HG02973 (cell line): ENCODE results near the gene MBIP.
A peak's percentile ranks its signal among the peaks of the same experiment; 100 is the strongest.
"Not testable (repeated sequence)": the region's sequence is repeated elsewhere in the genome, so short reads cannot be mapped to it uniquely, and the experiment has no call there.

Experiments
- ATAC-seq: cut with Tn5 transposase; IDR thresholded peaks from one replicate; pipeline ENCODE4 v1.9.1; 2021; ENCODE audit warnings: moderate library complexity; ENCODE audit not compliant: unreplicated experiment

MBIP gene, protein sequence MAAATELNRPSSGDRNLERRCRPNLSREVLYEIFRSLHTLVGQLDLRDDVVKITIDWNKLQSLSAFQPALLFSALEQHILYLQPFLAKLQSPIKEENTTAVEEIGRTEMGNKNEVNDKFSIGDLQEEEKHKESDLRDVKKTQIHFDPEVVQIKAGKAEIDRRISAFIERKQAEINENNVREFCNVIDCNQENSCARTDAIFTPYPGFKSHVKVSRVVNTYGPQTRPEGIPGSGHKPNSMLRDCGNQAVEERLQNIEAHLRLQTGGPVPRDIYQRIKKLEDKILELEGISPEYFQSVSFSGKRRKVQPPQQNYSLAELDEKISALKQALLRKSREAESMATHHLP

GRCh38 chr14:36320200-36320896 lies at the start of gene MBIP:
TSS of gene MBIP (minus strand) at chr14:36320637. CDS start at chr14:36320588, 49 bp downstream.
- ATAC-seq: peak; percentile 98

DNA sequence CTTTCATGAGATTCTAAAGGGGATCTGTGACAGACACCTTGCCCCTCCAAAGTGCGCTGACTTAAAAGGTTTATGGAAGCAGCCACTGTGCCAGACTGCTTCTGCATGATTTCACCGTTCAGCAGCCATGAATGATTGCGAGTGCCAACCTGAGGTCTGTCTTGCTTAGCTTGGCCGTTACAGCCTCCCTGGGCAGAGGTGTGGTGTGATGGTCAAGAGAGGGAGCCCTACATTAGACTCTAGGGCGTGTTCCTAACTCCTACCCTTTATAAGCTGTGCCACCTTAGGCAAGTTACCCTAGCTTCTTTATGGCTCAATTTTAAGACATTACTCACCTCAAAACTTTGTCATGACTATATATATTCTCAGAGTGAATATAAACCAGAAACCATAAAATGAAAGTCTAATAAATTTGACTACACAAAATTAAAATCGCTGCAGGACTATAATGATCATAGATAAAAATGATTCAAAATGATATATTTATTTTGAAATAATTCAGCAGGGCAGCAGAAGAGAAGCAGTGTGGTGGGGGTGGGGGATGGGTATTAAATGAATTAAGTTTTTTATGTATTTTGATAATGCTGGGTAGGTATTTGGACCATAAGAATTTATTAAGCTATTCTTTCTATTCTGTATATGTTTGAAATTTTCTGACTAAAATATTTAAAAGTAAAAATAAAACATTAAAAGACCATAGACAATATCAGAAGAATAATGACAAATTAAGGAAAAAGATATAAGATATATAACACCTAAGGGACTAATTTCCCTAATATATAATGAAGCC lies 47.7 kb upstream of the MBIP start:
- ATAC-seq: no peak

- ATAC-seq: no peak
Observed at GRCh38 chr14:36365766-36366165, 45.3 kb upstream of the MBIP start.

DNA sequence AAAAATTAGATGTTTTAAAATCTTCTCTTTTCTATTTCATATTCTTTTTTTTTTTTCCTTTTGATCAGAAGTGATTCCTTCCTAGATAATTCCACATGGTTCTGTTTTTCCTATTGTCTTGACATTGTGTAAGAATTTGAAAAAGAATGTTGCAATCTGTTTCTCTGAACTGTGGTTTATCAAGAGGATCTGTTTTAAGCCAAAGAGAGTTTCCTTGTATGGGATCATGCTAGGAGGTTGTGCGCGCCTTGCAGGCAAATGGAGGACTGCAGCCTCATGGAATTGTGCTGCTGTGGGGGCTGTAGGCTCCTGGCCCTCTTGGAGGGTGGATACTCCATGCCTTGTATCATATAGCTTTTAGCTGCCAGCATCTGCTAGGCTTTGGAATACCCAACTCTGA lies 43.3 kb upstream of the MBIP start:
- no peak for ATAC-seq

DNA sequence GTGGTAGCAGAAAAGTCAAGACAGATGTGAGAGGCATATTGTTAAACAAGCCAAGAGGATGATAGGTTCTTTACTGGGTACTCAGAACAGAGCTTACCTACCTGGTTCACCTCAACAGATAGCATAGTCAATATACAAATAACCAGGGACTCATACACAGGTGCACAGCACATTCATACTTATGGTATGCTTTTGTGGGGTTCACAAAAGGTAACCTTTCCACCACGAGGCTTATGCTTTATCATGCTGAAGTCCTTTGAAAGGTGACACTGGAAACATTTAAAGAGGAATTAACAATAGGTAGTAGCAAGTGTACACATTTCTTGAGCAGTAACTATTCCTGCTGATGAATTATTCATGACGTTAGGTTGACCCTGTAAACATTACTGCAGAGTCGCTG lies 42.2 kb upstream of the MBIP start:
- no peak for ATAC-seq

DNA sequence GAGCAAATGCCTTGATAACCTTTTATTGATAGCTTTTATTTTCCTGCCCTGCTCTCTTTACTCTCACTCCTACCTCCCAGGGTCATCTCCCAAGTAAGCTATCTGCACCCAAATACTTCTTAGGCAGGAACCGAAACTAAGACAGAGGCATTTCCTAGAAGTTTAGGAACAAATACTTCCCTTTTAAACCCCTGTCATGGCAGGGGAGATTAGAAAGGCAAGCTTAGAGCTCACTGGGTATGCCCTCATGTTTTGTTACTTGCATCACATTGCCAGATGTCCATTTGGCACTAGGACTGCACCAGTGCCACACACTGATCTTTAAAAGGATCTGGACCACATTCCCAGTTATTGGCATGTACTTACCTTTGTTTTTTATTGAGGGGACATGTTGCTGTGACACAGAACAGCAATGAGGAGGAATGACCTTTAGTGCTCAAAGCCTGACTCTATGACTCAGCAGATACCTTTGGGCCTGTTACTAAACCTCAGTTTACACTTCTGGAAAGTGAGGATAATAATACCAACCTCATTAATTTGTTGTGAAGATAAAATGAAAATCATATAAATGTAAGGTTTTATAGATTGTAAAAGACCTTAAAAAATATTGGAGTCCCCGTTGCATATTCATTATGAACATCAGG lies 40.9 kb upstream of the MBIP start:
- ATAC-seq: no peak

DNA sequence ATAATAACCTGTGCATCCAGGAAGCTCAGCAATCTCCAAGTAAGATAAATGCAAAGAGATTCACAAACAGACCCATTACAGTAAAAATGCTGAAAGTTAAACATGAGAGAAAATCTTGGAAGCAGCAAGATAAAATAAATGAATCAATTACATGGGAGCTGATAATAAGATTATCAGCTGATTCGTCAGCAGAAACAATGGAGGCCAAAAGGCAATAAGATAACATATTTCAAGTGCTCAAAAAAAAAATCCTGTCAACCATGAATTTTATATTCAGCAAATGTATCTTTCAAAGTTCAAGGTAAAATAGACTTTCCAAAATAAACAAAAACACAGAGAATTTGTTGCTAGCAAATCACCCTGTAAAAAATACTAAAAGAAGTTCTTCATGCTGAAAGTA lies 36.4 kb upstream of the MBIP start:
- ATAC-seq: no peak

GRCh38 chr14:36346052-36346451 lies 25.6 kb upstream of the MBIP start:
- ATAC-seq: no peak

GRCh38 chr14:36344211-36344610 lies 23.8 kb upstream of the MBIP start:
- no peak for ATAC-seq

GRCh38 chr14:36341811-36342210 lies 21.4 kb upstream of the MBIP start:
- ATAC-seq: not testable (repeated sequence)

- no peak for ATAC-seq
Observed at GRCh38 chr14:36340276-36340890, 19.9 kb upstream of the MBIP start.

- no peak for ATAC-seq
Observed at GRCh38 chr14:36339816-36340215, 19.4 kb upstream of the MBIP start.

DNA sequence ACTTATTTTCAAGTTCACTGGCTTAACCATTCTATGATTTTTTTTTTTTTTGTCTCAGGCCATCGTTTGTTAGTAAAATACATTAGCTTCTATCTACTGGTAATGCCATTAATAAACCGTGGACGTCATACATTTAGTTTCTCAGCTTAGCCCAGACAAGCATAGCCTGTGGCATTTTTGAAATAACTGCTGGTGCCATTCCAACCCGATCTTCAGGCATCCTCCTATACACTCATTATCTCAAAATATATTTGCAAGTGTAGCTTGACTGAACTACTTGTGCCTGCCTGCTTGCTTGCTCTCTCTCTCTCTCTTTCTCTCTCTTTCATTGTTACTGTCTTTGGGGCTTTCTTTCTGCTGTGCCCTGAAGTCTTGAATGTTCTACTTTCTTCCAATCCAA lies 12.7 kb upstream of the MBIP start:
- no peak for ATAC-seq

DNA sequence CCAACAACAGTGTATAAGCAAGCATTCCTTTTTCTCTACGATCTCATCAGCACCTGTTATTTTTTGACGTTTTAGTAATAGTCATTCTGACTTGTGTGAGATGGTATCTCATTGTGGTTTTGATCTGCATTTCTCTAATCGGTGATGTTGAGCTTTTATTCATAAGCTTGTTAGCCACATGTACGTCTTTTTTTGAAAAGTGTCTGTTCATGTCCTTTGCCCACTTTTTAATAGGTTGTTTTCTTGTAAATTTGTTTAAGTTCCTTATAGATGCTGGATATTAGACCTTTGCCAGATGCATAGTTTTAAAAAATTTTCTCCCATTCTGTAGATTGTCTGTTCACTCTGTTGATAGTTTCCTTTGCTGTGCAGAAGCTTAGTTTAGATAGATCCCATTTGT lies 7.1 kb upstream of the MBIP start:
- ATAC-seq: not testable (repeated sequence)

DNA sequence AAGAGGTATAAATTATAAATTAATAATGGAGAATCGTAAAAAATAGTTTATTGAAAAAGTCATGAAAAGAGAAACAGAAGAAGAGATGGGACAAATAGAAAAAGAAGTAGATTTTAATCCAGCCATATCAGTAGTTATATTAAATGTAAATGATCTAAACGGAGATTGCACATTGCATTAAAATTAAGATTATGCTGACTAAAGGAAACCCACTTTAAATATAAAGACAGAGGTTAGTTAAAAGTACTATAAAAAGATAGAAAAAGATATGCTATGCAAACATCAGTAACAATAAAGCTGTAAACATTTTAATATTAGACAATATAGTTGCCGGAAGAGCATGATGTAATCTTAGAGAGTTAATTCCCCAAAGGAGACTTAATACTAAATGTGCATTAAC lies 5.4 kb upstream of the MBIP start:
- ATAC-seq: no peak

- ATAC-seq: no peak
Observed at GRCh38 chr14:36324897-36325296, 4.5 kb upstream of the MBIP start.

GRCh38 chr14:36320897-36321381 lies 502 bp upstream of the MBIP start:
- ATAC-seq: peak; percentile 24

GRCh38 chr14:36319899-36320199 lies 588 bp downstream of the MBIP start:
- no peak for ATAC-seq

DNA sequence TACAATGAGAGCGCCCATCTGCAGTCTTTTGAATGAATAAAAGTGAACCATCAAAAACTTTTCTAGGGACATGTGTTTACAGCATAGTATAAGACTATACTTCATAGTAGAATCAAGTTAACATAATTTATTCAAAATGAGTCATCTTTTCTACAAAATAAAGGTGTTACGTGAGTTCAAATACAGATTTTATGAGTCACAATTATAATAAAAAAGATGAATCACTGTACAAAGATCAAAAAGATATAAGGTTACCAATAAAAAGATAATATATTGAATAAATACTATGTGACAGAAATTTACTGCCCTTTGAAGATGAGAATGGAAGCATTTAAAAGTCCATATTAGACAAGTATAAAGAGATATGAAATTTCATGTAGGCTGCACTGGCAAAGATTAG lies 2.8 kb downstream of the MBIP start:
- ATAC-seq: no peak

- ATAC-seq: no peak
Observed at GRCh38 chr14:36316131-36316530, 4.3 kb downstream of the MBIP start.
